Epithelial cell of esophagus (primary cell): ENCODE results near the gene CFAP53.

Experiments used
- DNase-seq: peaks from one replicate; pipeline ENCODE4 v3.0.0; 2010; ENCODE audit warnings: low read depth
- H3K4me3 ChIP-seq: 2 replicates; pipeline ENCODE4 v1.5.1; 2011; ENCODE audit warnings: mild to moderate bottlenecking, low read length, control low read depth
- TF ChIP-seq, protein P1 (sequence below): IDR thresholded peaks from 2 replicates; pipeline ENCODE4 v1.5.1; 2011; ENCODE audit warnings: low read depth, mild to moderate bottlenecking, low read length, control low read depth, inconsistent platforms; ENCODE audit not compliant: insufficient read depth; ENCODE audit errors: missing control alignments

CFAP53 gene

DNA sequence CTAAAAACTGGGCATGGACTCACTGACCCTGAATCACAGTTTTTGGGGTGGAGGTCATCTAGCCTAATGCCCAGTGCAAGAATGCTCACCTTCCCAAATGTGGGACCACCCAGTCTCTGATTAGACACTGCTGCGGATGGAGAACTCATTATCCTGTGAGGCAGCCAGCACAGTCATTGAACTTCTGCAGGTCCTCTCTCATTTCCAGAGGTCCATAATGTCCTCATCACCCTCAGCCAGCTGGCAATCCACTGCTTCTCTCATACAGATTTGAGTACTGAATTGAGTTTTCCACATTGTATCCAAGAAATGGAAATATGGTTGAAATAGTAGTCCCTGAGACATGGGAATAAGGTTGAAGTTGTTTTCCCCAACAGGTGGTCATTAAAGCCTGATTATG lies 66.4 kb downstream of the CFAP53 start:
- TF ChIP-seq, protein P1, sequence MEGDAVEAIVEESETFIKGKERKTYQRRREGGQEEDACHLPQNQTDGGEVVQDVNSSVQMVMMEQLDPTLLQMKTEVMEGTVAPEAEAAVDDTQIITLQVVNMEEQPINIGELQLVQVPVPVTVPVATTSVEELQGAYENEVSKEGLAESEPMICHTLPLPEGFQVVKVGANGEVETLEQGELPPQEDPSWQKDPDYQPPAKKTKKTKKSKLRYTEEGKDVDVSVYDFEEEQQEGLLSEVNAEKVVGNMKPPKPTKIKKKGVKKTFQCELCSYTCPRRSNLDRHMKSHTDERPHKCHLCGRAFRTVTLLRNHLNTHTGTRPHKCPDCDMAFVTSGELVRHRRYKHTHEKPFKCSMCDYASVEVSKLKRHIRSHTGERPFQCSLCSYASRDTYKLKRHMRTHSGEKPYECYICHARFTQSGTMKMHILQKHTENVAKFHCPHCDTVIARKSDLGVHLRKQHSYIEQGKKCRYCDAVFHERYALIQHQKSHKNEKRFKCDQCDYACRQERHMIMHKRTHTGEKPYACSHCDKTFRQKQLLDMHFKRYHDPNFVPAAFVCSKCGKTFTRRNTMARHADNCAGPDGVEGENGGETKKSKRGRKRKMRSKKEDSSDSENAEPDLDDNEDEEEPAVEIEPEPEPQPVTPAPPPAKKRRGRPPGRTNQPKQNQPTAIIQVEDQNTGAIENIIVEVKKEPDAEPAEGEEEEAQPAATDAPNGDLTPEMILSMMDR: no peak
- no peak for DNase-seq
- H3K4me3 ChIP-seq: no peak overlapping the region

DNA sequence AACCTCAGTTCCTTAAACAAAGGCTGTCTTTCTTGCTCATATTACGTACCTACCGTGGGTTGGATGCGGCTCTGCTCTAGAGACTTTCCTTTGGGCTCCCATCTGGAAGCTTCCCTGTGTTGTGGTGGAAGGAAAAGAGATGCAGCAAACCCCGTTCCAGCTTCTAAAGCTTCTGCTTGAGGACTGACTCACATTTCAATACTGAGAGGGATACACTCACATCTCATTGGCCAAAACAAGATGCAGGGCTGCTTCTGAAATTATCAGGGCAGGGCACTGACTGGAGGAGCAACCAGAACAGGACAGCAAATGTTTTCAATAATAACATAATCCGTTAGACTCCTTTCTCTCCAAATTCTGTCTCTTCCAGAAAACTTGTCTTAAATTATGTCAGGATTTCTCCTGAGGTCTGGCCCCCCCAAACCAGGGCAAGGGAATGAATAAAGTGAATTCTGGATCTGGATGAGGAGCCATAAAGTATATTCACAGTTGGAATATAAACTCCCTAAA lies 66.9 kb downstream of the CFAP53 start:
- H3K4me3 ChIP-seq: no peak overlapping the region
- TF ChIP-seq, protein P1: no peak
- no peak for DNase-seq

DNA sequence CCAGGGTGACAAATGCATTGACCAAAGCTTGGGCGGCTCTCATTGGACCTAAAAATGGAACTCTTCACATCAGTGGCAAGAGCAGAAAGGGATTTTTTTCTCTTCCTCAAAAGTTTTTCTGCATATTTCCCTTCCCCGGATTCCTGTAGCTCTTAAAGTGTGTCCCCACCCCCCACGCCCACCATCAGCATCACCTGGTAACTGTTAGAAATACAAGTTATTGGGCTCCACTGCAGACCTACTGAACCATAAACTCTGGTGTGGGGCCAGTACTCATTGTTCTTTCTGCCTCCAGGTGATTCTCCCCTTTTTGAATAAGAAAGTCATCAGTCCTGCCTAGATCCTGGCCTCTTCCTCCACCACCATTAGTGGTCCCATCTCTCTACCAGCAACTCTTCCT lies 70.0 kb downstream of the CFAP53 start:
- TF ChIP-seq, protein P1: no peak
- DNase-seq: no peak
- no peak overlapping the region for H3K4me3 ChIP-seq

DNA sequence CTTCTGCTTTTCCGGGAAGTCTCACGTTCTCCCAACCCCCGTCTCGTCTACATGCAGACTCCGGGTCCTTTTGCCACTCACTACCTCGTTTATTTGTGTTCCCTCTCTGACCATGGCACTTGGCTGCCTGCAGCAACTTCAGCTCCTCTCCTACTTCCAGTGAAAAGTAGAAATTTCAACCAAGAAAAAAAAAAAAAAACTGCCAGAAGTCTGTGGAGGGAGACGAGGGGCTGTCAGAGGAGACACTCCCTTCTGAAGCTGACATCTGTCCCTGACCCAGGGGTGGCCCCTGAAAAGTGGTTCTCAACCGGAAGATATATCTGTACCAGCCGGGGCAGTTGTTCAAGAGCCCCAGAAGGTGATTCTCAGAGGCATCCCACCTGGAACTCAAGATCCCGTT lies 70.6 kb downstream of the CFAP53 start:
- DNase-seq: no peak
- TF ChIP-seq, protein P1: no peak
- H3K4me3 ChIP-seq: peak overlapping the region; percentile 42

DNA sequence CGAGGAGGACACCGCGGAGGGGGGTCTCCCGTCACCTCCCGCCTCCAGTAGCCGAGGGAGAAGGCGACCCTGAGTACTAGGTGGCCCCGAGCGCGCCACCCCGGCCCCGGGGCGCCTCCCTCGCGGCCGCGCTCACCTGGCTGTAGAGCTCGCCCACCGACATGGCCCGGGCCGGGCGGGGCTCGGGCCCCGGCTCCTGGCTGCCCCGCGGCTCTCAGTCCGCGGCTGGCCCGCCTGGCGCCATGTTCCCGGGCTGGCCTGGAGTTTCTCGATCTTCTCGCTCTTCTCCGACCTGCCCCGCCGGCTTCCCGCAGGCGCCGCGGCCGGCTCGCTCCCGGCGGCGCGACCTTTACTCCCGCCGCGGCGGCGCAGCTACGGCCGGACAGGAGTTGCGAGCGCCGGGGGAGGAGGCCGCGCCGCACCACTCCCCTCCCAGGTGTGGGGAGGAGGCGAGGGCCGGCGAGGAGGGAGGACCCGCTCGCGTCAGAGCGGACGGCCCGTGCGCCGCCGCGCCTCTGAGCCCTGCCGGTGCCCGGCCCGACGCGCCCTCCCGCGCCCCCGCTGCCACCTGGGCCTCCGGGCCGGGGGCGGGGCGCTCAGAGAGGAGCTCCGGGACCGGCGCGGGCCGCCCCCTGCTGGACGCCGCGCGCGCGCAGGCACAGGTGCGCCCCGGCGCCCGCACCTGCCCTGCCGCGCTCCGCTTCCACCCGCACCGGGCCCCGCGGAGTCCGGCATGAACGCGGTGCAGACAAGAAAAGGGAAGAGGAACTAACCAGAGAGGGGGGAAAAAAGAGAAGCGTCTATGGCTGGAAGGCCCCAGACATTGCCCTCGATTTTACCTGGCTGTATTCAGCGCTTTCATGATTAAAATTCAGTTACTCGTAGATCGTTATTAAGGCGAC lies 71.4 kb downstream of the CFAP53 start, which contains the start of gene MYO5B:
MYO5B (minus strand) TSS at position 517 of the 902 bp plus-strand sequence; CDS start at position 163, 354 bp downstream.
- DNase-seq: peak; percentile 85
- peak within 1 kb of the TSS; percentile 48 for H3K4me3 ChIP-seq
- TF ChIP-seq, protein P1: peak; percentile 5

DNA sequence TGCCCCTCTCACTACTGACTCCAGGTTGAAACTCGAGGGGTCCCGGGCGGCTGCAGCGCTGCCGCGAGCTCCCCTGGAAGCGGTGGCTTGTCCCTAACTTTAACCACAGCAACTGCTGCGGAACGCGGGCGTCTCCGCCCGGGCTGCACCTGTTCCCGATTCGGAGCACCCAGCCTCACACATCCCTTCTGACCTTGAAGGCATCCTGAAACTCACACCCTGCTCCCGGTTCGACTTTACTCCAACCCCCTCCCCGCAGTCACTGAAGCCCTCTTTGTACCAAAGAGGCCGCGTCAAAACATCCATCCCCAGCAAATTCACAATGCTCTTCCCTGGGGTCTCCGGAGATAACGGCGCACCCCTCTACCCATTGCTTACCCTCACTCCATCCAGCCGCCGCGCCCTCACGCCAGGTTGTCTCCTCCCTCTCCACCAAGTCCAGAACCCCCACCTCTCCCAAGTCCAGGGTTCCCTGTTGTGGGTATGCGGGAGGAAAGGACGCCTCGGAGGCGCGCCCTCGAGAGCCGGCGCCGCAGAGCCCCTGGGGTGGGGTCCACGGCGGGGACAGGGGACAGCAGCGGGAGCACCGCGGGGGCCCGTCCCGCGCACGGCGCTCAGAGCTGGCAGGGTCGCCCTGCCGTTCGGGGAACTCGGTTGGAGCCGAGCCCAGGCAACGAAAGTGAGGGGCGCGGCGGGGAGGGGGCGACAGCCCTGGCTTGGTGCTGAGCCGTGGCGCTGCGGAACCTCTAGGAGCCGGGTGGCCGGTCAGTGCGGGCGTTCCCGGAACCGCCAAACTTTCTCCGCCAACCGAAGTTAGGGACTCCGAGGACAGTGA lies 72.3 kb downstream of the CFAP53 start:
- H3K4me3 ChIP-seq: peak overlapping the region; percentile 48
- TF ChIP-seq, protein P1: no peak
- DNase-seq: peak; percentile 25
